Retina (tissue), 1 donor: ENCODE data around the gene EIF2D.

Experiments used
- DNase-seq: peaks from one replicate; pipeline ENCODE4 v3.0.0-alpha.2; 2016

EIF2D gene

DNA sequence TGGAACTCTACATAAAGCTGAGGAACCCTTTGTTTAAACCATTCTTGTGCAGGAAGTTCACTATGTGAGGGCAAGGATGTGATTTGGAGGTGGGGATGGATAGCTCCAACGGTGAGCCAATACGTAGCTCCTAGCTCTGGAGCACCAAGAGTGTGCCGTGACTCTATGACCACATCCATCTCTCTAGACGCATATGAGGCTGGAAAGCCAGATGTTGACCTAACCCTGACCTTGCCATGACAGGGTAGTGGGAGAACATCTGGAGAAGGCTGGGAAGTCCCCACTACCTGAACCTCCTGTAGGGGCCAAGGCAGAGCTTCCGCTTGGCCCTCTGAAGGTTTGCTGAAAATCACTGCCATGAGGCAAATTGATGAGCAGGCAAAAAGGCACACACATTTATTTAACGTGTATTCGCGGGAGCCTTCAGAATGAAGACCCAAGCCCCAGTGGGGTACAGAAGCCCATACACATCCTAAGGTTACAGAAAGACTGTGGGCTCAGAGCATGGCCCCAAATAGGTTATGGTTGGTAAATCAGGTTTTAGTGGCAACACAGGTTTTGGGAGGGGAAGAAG lies 43.4 kb downstream of the EIF2D start:
- DNase-seq: no peak

DNA sequence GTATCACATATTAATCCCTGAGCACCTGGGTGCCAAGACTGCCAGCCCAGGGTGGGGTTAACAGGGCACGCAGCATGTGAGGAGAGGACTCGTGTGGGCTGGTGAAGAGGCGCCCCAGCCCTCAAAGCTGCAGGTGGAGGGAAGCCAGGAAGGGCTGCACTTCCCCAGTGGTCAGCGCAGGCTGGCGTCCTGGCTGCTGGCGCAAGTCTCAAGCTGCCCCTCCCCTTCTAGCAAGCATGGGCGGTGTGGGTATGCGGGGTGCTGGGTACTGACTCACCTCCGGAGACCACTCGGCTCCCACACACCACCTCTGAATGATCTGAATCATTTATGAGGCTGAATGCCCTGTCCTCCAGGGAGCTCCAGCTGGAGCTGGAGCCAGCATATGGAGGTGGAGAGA lies 44.0 kb downstream of the EIF2D start:
- DNase-seq: no peak

DNA sequence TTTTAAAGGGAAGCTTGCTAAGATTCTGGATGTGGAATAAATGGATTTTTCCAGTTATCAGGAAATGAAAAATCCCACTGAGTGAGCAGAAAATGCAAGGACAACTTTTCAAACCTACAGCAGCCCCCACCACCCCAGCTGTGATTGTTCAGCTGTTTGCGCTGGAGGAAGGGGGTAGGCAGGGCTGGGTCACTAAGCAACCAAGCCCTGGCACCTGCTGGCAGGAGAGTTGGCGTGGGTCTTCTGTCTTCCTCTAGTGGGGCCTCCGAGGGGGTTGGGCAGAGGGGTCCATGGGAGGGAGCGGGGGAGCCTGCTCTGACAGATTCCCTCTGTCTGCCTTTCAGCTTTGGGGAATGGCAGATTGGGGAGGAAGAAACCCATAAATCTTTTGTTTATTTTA lies 45.3 kb downstream of the EIF2D start:
- no peak for DNase-seq

DNA sequence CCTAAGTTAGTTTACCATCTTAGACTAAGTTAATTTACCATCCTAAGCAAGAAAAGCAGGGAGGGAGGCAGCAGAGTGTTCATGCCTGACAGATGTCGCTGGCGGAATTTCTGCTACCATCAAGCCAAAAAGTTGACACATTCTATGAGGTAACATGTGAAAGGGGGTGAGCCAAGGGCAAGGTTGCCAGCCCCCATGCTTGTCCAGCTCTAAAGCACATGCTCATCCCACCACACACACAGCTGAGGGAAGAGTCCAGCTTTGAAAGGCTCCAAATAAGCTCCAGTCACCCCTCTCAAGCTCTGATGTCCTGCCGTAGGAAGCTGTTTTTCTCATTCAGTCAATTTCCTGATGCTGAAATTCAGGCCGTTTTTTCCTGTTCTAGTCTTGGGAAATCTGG lies 46.3 kb downstream of the EIF2D start:
- no peak for DNase-seq

DNA sequence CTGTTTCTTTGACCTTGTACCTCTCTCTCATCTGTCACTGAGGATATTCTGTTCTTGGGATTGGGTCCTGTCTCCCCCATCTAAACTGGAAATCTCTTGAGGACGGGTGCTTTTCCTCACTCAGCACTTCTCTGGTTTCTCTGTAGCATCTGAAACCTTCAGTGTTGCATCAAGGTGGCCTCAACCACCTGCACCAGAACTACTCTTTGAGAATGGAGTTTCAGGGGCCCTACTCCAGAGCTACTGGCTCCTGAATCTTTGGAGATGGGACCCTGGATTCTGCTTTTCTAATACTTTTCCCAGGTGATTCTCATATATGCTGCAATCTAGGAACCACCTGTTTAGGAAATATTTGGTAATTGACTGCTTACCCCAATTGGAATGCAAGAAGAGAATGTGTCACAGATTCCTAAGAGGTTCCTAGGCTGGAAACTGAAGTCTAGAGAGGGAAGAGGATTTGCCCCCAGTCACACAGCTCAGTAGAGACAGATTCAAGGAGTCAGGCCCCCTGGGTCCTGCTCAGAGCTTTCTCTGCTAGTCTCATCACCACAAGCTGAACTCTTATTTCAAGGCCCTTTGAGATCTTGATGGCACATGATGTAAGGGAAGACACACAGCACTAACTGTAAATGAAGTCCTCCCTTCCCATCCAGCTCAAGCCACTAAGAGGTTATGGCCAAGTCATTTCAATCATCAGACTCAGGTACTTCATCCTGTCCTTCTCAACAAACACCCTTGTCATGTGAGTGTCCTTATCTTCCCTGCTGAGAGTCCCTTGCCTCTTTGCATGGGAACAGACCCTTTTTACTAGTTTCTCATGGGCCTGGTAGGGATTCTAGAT lies 48.7 kb downstream of the EIF2D start:
- no peak for DNase-seq

DNA sequence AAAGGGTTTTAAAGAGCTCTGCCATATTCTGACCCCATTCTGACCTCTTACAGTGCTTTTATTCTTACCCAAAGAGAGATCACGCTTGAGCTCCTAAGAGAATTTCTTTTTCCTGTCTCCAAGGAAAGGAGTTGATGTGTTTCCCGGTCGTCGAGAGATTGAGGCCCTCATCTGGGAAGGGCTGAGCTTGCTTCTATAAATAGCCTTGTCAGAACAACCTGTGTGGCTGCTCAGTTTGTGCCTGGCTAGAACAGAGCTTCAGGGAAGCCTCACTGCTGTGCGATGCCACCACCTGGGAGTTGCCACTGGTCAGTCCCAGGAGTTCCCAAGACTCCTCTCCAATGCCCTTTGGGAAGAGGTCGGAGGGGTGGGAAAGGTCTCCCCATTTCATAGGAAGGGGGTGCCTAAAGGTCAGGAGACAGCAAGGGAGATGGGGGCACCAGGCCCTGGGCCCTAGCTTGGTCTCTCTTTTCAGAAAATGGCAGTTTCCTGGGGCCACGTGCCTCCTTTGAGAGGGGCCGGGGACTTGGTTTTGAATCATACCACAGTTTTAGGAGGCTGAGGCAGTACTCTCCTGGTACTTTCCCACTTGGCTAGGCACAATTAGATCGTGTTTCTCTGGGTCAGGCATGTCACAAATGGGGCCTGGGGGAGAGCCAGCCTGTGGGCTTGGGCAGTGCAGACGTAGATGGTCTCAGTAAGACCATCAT lies 52.1 kb downstream of the EIF2D start:
- DNase-seq: peak; percentile 27

DNA sequence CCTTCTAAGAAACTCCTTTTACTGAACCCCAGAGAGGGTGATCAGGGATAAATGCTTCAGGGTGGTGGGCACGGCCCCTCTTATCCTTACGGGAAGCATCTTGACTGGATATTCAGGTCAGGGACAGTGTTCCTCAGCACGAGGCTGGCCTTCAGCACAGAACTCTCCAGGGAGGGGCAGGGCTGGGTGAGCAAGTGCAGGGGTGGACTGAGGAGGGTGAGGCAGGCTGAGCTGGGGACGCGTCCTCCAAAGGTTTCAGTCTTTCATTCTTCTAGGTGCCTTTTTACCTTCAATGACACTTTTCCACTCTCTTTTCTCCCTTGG lies 52.6 kb downstream of the EIF2D start:
- DNase-seq: peak; percentile 21

DNA sequence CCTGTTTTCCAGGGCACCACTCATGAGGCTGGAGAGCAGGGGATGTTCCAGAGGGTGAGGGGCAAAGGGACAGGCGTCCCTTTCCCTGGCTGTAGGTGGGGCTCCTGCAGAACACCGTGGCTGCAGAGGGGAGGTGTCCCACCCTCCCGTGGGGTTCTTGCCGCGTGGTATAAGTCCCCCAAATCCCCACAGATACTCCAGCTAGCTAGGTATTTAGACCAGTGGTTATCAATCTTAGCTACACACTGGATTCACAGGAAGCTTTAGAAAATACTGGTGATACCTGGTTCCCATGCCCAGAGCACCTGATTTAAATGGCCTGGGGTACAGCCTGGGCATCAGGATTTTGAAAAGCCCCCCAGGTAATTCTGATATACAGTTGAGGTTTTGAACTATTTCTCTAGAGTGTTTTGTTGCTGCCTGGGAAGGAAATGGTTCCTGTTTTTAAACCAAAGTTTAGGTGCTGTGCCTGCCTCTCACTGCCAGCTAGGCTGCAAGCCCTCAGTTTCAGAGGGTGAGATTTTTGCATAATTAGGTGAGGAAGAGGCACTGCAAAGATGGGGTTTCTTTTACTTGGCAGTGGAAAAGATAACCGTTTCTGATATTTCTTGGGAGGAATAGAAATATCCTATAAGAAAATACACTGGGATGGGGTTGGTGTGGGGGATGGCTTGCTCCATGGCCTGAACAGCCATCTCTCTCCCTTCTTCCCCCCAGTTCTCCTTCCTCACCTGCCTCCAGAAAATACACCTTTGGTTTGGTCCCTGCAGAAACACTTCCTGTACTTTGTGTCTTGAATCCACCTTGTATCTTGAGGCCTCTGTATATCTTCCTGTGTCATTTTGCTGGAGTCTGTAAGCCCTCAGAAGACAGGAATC lies 53.2 kb downstream of the EIF2D start:
- DNase-seq: no peak

DNA sequence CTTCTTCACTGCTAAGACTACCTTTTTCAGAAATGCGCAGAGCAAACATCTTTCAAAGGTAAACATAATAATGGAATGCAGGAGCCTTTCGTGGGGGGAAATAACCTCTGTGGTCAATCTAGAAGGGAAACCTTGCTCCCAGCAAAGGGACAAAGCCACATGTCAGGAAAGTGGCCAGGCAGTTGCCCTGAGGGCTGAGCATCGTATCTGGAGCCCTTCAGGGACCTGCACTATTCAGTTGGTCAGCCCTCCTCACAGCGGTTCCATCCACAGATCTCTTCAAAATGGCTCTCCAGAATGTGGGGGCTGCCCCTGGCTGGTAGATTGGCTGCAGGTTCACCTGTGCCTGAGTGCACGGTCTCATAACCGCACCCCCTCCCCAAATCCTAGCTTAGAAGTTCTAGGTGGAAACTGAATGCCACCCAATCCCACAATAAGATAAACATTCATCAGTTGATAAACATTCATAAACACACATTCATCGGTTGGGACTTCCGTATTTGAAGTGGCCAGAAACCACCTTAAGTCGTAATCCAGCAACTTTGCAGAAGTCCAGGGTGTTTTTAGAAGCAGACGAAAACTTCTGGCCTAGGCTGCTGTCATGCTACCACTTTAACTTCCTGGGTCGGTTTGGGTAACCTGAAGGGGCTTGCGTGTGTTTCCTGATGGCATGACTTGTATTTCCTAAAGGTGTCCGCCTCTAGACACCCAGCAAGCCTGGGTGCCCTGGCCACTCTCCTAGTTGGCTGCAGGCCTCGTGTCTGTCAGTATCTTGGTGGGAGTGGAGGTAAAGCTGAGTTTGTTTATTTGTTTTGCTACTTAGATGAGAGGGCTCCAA lies 54.4 kb downstream of the EIF2D start:
- no peak for DNase-seq

DNA sequence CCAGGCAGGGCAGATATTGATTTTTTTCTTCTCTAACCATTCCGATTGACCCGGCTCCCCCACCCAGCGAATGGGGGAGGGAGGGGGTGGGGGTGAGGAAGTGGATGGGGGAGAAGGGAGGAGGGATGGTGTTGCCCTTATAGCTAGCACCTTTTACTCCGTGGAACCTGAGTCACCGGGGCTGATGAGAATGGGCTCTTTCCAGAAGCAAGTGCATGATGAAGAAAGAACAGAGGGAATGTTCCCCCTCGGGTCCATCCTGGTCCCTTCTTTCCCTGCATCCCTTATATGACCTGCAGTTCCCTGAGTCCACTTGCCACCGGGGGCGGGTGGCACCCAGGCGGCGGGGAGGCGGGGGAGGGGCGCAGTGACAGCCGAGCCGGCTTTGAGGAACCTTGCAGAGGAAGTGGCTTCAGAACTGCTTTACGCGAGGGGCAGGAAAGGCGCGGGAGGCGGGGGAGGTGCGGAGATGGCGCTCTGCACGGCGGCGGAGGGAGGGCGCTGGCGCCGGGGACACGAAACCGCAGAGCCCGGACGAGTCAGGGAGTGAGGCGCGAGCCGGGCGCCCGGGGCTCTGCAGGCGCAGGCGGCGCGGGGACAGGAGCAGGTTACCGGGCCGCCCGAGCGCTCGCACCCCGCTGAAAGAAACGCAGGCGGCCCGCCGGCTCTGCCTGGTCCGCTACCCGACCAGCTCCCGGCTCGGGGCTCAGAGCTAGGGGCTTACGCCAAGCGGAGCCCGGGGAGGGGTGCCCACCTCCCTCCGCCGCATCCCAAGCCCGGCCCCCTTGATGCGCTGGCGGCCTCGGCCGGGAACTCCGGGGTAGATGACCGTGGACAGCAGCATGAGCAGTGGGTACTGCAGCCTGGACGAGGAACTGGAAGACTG lies 55.3 kb downstream of the EIF2D start:
- peak; percentile 85 for DNase-seq

DNA sequence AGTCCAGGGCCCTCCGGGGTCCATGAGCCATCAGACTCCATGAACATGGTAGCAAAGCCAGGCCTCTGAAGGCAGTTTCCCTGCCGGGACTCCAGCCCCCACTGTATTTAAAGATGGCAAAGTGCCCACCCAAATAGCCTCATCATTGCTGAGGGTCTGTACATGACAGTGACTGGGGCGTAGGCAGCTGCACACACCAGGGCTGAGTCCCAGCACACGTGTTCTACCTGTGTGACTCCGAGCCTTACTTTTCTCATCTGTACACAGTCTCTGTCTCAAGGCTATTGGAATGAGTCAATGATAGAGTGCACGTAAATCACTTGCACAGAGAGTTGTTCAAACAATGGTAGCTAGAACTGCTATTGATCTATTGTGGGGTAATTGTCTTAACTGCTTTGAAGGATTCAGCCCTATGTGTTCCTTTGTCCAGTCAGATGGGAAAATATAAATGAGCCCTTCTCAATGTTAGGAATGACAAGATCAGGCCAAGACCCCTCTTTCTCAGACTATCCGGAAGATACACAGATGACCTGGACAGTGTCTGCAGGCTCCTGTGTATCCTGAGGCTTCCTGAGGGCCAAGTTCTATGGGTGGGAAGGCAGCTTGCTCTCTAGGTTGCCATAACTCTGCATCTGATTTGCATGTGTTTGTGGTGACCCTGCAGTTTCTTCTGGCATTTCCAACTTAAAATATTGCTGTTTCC lies 56.1 kb downstream of the EIF2D start:
- DNase-seq: peak; percentile 38

DNA sequence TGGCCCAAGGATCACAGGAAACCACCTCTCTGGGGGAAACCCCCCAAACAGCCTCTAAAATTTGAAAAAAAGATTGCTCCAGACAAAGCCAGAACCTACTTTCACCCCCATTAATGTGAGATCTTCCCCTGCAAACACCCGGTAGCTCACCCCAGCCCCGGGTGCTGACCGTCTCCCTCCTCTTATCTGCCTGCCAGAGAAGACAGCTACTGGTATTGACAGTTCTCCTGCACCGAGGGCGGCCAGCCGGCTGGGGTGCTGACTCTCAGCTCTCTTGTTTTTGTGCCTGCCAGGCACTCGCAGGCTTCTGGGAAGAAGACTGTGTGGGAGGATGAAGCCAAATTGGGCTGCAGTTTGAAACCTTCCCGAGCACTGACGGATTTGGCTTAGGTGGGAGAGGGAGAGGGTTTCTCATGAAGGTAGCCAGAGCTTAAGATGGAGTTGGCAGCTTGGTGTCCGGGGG lies 56.8 kb downstream of the EIF2D start:
- DNase-seq: peak; percentile 44

DNA sequence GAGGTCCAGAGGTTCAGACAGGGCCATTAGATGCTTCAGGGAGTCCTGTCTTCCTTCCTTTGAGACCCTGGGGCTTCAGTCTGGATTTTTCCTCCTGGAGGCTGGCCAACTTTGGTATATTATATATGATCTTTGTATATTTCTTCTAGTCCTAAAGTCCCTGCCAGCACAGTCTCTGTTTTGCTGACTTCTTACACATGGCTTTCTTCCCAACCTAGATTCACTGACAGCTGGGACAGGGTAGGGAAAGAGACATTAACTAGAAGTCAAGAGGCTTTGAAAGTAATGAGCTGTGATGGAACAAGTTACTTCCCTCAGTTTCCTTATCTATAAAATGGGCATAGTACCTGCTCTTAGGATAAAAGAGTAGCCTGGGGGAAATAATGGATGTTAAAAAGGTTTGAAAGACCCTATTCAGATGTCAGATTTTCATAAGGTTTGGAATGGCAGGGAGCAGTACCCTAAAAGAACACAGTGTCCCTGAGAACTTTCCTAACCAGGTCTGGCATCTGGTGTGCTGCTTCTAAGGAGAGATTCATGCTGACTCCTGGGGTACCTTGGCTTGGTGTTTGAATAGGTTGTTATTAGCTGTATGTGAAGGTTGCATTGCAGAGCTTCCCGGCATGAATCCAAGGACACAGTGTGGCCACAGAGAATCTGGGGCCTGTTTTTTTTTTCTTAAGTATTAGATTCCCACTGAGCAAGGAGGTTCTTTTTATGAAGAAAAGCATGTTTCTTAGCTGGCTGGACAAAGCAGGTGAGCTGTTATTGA lies 57.4 kb downstream of the EIF2D start:
- no peak for DNase-seq

DNA sequence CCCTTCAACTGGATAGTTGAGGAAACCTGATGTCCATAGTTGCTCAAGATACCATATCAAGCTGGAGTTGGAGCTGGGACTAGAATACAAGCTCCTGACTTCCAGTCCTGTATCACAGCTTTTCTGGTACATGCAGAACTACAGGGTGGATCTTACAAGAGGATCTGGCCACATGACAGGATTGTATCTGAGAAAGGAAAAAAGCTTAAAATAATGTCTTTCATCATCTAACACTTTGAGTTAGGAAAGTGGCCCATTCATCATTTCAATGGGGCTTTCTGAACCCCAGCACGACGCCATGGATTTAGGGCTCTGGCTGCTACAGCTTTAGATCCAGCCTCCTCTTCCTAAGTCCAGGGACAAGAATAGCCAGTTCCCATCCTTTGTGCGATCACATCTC lies 58.1 kb downstream of the EIF2D start:
- DNase-seq: no peak

DNA sequence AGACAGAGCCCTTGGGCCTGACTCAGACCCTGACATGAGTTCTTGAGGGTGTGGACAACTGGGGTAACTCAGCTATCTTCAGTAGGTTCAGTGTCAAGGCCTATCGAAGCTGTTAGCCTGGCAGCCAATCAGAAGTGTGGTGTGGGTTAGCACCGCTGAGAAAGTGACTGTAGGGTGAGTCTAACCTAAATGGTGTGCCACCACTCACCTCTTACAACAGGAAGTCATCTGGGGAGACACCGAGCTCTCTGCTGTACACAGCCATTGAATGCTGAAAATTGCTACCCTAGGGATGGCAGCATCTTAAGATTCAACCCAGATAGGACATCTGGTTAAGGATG lies 60.3 kb downstream of the EIF2D start:
- DNase-seq: no peak

DNA sequence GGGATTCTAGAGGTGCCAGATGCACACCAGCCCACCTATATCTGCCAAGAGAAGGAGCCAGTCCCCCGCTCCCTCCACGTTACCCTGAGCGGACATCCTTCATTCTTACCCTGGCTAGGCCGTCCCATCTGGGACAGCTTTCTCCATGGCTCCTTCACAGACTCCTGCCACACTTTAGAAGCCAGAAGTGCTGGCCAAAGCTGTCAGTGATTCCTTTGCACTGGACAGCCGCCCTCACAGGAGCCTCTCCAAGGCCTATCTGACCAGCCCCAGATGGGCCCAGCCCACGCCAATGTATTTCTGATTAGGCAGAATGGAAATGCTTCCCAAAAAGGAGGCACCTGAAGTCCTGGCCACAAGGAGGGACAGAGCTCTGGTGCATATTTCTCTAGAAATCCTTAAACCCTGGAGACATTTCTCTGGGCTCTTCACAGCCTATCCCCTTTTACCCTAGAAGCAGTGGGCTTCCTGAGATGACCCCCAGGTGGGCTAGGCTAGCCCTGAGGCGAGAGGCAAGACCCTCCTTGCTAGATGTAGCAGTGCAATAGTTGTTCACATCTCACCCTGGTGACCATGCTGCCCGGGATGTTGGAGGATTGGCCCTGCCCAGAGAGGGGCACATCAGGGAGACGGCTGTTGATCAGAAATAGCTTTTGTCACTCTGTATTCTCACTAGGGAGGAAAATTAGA lies 60.8 kb downstream of the EIF2D start:
- DNase-seq: no peak

DNA sequence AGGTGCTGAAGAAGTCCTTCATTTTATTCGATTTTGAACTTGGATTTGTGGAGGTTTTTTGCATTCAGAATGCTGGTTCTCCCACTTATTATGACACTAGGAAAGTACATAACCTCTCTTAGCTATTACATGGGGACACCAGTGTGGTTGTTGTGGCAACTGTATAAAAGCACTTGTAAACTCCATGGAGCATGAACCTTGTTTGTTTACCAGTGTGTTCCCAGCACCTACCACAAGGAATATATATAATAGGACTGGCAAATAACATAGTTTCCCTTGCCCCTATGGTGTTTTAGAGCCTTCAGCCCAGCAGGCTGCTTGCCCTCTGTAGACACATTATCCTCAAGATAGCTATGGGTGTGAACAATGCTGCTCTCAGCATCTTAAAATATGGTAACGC lies 61.8 kb downstream of the EIF2D start:
- no peak for DNase-seq

DNA sequence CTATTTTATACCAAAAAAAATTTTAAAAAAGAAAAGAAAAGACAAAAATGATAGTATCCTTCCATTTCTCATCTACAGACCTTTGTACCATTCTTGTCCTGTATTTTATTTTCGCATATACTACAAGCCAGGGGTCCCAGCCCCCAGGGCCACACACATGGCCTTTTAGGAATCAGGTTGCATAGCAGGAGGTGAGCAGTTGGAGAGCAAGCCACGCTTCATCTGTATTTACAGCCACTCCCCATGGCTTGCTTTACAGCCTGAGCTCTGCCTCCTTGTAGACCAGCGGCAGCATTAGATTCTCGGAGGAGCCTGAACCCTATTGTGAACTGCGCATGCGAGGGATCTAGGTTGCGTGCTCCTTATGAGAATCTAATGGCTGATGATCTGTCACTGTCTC lies 65.2 kb downstream of the EIF2D start:
- DNase-seq: no peak

DNA sequence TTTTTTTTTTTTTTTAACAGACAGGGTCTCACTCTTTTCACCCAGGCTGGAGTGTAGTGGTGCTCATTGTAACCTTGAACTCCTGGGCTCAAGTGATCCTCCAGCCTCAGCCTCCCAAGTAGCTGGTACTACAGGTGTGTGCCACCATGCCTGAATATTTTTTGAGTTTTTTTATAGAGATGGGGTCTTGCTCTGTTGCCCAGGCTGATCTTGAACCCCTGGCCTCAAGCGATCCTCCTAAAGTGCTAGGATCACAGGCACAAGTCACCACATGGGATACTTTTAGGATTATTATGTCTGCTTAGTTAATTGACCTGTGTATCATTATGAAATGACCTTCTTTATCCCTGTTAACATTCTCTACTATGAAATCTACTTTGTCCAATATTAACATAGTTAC lies 66.9 kb downstream of the EIF2D start:
- no peak for DNase-seq
